Dedifferentiated amniotic fluid mesenchymal stem cell (primary cell): ENCODE measurements around the gene BMPER.

Source experiments
- DNase-seq: peaks from one replicate; pipeline ENCODE4 v3.0.0-alpha.2; 2016; ENCODE audit errors: extremely low spot score

Gene BMPER

DNA sequence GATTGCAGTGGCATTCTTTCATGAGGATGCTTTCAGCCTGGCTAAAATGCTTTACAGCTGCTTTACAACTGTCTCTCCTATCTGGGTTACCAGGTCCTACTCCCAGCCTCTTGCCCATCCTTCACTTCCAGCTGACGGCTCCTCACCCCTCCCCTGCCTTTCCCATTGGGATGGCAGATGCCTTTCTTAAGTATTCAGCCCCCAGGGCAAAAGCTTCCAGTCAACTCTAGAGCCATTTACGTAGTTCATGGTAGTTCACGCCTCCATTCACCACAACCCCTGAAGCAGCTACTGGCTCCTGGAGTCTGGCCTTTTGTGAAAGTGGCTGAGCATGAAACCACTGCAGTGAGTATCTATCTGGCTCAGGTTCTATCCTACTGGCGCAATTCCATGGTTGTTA lies 17.2 kb upstream of the BMPER start:
- no peak for DNase-seq

- DNase-seq: no peak
Observed at GRCh38 chr7:33892945-33893344, 12.4 kb upstream of the BMPER start.

GRCh38 chr7:33893377-33893776 lies 12.0 kb upstream of the BMPER start:
- DNase-seq: no peak

GRCh38 chr7:33895025-33895804 lies 10.1 kb upstream of the BMPER start:
- DNase-seq: peak; percentile 64

DNA sequence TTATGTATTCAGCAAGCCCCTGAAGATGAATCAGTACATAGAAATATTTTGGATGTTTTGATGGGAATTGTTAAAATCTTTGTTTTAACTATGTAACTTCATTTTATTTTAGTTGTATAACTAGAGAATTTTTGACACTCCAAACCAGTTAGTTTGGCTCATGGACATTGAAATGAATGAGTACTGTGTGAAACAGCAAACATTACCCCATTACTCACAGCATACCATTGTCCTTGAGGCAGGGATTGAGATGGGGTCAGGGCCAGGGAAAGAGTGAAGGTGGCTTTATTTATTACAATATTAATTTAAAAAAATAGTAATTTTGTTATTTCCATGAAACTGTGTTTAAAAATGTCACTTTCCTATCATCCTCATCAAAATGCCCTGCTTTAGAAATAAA lies 4.8 kb upstream of the BMPER start:
- DNase-seq: no peak

DNA sequence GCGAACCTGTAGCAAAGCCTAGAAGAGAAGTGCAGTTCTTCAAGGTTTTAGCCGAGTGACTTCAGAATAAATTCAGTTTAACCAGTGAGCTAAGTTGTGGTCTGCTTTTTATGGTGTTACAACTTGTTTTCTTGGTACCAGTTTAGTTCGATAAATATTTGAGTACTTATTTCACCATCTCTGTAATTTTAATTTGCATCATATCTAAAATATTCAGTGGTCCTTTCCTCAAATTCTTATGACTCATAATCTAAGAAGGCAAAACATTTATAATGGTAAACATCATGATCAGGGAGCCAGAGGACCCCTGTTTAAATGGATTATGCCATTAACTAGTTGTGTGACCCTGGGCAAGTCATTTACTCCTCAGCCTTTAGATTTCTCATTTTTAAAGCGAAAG lies 4.1 kb upstream of the BMPER start:
- DNase-seq: no peak

DNA sequence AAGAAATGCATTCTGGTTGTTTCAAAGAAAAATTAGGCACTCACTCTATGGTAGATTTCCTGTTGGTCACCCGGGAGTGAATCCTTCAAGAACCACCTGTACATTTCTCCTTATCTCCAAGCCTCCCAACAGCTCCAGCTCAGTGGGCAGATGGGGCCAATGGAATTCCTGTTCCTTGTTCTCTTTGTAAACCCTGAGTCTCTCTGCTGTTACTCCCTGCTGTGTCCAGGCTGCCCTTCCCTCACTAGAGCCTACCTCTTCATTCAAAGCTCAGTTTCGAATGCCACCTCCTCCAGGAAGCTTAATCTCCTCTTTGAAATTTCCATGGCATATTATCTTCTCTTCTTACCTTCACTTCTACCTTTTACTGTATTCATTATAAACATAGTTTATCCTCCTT lies 3.5 kb upstream of the BMPER start:
- DNase-seq: no peak

GRCh38 chr7:33902746-33903145 lies 2.6 kb upstream of the BMPER start:
- no peak for DNase-seq

DNA sequence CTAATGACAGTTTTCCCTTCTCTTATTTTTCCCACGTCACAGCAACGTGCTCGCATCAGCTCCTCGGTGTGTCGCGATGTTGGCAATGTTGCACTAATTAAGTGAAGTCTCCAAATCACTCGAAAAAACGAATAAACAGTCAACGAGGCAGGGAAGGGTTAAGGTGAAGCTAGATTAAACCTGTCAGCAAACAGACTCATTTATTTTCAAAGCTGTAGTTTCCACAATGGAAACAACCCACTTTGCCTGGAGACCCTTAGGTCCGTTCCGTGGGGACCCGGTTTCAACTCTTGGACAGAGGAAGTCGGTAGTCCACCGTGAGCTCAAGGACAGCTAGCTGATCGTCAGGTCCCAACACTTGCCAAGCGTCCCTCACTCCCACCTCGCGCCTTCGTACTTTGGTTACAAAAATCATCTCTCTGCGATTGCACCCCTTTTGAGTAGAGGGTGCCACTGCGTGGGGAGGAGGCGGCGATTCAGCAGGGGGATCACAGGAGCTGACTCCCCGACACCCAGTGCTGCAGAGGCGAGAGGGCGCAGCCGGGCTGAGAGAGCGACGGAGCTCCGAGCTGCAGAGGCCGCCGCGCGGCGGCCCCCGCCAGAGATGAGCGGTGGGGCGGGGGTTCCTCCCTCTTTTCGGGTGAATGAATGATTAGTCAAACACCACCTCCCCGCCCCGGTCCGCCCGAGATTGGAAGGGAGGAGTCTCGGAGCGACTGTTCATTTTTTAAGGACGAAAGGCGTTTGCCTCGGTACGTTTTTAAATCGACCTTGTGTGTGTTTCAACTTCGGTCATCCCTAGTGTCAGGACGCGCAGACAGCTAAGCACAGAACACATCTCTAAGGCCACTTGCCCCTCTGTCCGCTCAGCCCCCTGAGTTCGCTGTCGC lies 1.3 kb upstream of the BMPER start:
- DNase-seq: no peak

DNA sequence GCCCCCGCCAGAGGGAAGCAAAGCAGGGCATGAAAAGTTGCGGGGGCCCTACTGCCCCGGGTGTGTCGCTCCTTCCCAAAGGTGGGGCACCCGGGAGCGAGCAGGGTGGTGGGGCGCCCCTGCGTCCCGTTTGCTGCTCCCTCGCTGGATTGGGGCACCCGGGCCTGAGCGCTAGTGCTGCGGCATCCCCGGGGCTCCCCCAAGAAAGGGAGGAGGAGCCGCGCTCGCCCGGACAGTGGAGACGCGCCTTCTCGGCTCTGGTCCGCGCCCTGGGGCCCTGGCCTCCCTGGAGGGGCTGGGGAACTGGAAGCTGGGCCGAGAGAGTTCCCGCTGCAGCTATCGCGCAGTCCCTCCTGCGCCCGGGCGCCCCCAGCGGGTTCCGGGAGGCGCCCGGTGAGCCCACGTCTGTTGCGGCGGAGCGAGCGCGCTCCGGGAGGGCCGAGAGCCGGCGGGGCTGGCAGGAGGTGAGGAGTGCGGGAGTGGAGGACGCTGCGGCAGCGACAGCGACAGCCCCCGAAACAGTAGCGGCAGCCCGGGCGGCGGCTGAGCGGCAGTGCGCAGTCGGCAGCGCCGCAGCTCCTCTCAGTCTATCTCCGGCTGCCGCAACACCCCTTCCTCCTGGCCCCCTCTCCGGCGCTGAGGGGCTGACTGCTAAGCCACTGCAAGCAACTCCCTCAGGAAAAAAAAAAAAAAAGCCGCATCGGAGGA lies 504 bp upstream of the BMPER start:
- no peak for DNase-seq

GRCh38 chr7:33906697-33907096 lies 1.4 kb downstream of the BMPER start:
- DNase-seq: no peak

DNA sequence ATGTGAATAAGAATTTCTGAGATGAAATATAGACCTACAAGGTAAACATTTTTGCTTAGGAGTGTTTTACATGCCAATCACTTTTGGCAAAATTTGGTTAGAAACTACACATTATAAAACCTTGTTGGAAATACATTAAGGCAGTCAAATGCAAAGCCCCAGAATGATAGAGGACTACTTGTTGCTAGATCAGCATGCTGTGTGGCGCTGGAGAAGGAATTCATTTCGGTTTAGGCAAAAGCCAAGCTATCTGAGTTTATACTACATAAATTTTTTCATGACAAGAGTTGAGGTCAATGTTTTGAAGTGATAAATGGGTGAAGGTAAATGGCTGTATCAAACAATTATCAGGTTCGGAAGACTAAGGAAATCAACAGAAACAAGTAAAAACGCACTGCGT lies 2.3 kb downstream of the BMPER start:
- DNase-seq: no peak

- DNase-seq: no peak
Observed at GRCh38 chr7:33909318-33909717, 4.0 kb downstream of the BMPER start.

DNA sequence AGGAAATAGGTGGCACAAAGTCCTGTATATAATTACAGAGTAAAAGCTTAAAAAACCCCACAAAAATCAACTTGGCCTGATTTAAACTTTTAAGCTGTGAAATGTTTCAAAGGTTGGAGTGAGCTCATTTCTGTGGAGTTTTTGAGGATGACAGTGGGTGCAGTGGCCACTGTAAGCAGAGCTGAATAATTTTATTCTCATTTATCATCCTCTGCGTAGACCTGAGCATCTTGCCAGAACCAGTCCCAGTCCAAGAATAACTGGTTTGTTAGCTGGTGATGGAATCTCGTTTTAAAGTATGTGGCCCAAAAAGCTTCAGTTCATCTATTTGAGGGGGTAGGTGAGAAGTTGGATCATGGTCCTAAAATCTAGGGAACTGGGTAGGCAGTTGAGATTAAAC lies 4.4 kb downstream of the BMPER start:
- no peak for DNase-seq

GRCh38 chr7:33910756-33911155 lies 5.4 kb downstream of the BMPER start:
- no peak for DNase-seq

GRCh38 chr7:33916357-33917081 lies 11.2 kb downstream of the BMPER start:
- DNase-seq: no peak

- DNase-seq: no peak
Observed at GRCh38 chr7:33917661-33918060, 12.3 kb downstream of the BMPER start.

GRCh38 chr7:33918438-33919143 lies 13.3 kb downstream of the BMPER start:
- no peak for DNase-seq

DNA sequence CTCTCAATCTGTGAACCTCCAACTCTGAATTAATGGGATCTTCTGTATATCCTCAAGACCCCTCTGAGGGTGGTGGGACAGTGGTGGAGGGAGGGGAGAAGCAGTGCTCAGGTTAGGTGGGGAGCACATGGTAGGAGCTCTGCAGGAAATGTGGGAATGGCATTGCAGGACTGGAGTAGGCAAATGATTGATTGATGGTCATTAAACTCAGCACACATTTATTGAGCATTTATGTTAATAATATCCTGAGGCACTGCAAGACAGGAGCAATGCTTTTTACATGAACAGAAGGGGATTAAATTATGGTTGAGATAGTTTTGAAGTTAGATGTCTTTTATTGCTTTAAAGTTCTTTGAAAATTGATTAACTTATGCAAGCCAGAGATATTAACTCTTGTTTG lies 14.1 kb downstream of the BMPER start:
- DNase-seq: no peak

DNA sequence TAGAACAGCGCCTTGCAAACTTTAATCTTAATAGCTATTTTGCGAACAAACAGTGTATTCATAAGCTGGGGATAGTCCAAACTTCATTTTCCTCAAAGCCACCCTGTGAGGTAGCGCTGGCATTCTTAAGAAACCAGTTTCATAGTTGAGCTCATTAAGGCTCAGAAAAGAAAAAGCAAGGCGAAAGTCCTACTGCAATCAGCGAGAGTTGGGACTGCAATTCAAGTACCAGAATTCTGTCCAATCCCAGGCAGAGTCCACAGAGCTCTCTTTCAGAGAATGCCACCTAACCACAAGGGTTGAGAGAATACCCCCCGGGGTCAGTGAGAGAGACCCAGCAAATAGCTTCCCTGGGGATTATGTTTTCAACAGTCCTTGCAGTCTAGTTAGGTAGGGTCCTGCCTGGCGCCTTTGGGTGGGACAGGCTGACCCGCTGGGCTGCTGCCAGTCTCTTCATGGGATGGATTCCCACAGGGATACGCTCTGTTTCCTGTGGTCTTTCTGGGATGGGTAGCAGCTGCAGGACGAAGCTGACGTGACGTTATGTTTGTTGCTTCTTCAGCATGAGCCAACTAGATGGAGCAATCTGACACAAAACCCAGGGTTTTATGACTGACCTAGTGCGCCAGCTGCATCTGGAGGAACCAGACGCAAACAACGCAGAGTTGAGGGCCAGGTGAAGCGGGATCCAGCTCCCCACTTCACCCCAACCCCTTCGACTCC lies 16.0 kb downstream of the BMPER start:
- DNase-seq: no peak

- DNase-seq: no peak
Observed at GRCh38 chr7:33922820-33923219, 17.5 kb downstream of the BMPER start.
